ENCODE results near the gene MIER1.
A peak's percentile ranks its signal among the peaks of the same experiment; 100 is the strongest.
"Not testable (repeated sequence)": the region's sequence is repeated elsewhere in the genome, so short reads cannot be mapped to it uniquely, and the experiment has no call there.

MIER1 gene

DNA sequence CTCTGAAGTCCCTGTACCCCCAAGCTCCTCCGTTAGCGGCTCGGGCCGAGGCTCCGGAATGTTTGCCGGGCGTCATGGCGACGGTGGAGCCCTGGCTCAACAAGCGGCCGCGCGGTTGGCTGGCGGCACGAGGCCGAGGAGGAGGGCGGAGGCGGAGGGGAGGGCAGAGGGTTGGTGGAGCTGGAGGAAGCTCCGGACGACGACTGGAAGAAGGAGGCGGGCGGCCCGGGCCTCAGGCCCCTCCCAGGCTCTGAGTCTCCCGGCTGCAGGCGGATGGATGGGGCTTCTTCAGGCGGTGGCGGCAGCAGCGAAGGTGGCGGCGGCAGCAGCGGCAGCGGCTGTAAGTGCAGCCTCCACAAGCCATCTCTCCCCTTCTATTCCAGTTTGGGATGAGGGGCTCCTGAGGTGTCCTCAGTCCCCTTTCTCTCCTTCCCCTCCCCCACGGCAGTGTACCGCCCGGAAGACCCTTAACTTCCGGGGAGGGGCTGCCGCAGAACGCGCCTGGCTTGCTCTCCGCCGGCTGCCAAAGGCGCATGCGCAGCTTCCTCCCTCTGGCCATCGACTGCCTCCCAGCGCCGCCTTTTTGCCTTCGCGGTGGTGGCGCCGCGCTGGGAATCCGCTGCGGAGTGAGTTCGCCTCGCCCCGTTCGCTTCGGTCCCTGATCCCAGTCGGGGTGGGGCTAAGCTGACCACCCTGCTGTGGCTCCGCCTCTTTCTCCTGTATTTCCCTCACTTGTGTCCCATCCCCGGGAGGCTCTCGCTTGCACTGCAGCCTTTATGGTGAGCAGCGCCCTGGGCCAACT is at the start of gene MIER1, which contains the start of gene DNAI4:
Gene MIER1 (plus strand): TSS at position 235 of the 802 bp plus-strand sequence. CDS start 39 bp downstream, at position 274.
Gene DNAI4 (minus strand): TSS at position 101 of the 802 bp plus-strand sequence. CDS start 25 bp downstream, at position 76.
- peak; percentile 98 for DNase-seq

DNA sequence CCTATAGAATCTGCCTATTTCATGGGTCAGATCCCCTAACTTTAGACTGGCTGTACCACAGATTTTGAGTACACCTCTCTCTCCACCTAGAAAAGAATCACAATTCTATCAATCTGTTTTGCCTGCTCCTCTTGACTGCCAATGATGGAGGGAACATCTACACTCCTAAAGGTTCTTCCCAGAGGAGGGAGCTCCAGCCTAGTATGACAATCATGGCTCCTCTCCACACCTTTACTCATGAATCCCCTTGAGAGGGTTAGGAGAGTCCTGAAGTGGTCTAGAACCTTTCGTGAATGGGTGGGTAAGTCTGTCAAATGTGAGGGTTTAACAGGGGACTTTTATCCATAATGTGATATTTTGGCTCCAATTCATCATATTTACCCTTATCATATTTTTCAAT is 48.1 kb upstream of the MIER1 start:
- no peak for DNase-seq

DNA sequence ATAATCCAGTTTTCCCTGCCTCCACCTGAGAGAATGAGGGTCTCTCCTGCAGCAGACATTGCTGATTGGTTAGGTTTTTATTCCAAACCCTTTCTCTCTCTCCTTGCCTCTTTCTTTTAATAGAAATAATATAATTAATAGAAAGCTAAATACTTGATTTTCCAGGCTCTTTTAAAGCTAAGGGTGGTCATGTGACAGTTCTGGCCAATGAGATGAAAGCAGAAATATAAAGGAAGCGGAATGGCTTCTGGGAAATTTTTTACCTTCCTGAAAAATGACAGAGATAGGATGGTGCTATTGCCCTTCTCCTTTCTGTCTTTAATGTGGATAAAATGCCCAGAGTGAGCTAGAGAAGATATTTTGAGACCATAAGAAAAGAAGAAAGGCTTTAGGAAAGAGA is 35.8 kb upstream of the MIER1 start:
- no peak for DNase-seq

DNA sequence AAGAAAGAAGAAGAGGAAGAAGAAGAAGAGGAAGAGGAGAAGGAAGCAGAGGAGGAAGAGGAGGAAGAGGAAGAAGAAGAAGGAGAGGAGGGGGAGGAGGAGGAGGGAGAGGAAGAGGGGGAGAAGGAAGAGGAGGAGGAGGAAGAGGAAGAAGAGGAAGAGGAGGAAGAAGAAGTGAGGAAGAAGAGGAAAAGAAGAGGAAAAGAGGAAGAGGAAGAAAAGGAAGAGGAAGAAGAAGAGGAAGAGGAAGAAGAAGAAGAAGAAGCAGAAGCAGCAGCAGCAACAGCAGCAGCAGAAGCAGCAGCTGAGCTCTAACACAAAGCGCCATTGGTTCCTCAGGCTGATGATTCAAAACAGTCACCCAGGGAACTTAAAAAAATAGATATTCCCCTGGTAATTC is 34.2 kb upstream of the MIER1 start:
- DNase-seq = no peak

DNA sequence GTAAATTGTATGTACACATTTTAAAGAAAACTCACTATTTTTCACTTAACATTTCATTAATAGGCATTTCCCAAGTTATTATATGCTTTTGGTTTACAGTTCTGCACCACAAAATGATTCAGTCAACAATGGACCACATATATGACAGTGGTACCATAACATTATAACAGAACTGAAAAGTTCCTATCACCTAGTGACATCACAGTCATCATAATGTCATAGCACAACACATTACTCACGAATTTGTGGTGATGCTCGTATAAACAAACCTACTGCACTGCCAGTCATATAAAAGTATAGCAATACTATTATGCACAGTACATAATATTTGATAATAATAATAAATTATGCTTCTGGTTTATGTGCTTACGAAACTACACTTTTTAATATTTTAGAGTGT is 31.1 kb upstream of the MIER1 start:
- peak; percentile 1 for DNase-seq

DNA sequence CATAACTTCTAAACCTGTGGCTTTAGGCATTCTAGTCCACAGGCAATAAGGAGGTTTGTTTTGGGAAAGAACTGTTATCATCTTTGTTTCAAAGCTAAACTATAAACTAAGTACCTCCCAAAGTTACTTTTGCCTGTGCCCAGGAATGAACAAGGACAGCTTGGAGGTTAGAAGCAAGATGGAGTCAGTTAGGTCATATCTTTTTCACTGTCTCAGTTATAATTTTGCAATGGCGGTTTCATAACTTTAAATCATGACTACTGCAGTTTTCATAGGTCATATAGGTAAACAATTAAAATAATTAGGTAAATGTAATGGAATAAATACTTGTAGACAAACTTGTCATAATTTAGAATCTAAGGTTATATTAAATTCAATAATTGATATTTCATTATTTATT is 9.6 kb upstream of the MIER1 start:
- not testable (repeated sequence) for DNase-seq

DNA sequence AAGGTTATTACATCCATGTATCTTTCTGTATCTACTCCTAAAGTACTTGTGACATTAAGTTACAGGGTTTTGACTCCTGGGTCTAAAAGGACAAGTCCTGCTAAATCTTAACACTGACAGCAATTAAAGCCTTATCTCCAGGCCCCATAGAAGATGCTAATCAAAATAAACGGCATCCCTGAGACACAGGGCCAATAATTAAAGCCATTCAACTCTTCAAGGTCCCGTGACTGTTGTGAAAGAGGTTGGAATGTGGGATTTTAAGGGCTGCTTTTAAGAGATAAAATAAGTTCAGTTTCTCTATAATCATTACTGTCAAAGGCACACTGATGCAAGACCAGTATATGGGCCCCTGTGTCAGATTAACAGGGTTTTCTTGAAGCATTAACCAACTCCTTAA is 8.5 kb upstream of the MIER1 start:
- DNase-seq = no peak

DNA sequence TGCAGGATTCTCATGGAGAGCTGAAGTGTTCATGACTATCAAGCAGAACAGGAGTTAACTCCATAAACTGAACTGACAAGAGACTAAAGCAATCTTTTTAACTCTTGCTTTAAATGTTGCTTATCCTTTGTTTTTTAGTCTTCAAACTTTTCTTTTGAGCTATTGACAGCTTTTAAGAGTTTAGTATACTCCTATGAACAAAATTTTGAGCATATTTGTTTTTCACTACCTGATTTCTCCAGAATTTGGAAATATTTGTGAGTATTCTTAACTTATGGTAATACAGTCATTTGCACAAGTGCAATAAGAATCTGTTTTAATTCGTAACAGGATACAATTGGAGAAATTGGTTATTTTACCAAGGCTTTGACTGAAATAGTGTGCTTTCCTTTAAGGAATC is 7.3 kb upstream of the MIER1 start:
- DNase-seq = no peak

DNA sequence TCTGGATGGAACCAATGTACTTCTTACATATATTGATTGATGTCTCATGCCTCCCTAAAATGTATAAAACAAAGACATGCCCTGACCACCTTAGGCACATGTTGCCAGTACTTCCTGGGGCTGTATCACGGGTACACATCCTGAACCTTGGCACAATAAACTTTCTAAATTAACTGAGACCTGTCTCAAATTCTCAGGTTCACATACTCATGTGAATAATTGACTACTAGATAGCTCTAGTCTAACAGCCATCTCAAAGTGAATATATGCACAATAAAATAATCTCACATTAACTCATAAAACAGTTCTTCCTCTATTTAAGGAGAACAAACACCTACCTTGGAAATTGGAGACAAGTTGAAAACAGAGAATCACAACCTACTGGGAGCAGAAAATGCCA is 5.7 kb upstream of the MIER1 start:
- no peak for DNase-seq

DNA sequence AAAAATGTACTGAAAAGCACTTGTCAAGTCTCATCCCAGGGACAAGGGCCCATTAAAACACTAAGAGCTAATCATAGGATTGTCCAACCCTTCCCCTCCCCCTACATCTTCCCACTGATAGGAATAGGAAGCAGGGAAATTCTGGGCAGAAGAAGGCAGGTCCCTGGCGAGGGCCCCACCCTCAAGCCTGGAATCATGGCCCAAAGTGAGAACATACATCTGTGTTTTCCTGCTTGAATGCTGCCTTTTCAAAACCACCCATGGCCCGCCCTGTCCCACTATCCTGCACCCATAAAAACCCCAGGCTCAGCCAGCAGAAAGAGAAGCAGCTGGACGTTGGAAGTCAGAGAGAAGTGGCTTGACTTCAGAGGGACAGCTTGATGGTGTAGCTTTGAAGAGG is 5.0 kb upstream of the MIER1 start:
- DNase-seq = no peak

DNA sequence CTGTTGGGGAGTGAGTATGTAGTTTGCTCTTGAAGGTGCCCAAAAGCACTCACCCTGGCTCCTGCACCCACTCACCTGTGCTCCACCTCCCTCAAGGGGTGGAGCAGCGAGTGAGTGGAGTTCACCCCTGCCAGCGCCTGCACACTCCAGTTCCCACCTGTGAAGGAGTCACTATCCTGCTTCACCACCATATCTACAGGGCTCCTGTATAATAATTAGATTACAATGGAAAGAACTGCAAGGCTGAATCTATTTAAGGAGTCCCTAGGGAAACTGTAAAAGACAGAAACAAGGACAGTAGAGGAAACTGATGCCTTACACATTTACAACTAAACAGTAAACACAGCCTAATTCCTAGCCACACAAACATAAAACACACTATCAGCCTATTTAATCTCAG is 4.2 kb upstream of the MIER1 start:
- DNase-seq = no peak

DNA sequence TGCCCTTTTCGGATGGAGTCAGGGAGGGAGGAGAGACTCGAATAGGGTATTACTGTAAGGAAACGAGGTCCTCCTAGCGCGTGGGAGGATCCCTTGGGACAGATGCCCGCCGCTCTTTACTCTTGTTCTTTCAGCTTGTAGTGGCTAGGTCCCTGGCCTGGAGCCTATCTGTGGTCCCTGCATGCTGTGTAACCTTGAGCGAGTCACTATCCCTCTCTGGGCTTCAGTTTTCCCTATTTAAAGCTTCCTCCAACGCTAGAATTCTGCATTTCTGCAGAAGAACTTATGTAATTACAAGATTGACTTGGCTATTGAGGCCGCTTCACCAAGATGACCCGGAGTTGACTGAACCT is 744 bp downstream of the MIER1 start:
- no peak for DNase-seq

DNA sequence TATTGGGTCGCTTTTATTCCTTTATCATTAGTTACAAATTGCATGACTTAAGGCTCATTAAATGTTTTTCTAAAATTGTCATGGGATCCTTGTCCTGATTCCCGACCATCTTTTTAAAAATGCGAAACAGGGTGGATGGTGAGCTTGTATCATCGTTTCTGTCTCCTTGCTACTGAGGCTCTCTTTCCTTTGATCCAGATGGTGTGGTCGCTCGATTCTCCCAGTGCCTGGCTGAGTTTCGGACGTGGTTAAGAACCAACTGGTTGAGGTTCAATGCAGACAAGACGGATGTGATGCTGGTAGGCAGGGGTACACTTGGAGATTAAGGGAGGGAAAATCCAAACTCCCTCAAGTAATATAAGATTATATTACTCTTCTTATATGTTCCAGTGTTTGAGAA is 1.2 kb downstream of the MIER1 start:
- no peak for DNase-seq

DNA sequence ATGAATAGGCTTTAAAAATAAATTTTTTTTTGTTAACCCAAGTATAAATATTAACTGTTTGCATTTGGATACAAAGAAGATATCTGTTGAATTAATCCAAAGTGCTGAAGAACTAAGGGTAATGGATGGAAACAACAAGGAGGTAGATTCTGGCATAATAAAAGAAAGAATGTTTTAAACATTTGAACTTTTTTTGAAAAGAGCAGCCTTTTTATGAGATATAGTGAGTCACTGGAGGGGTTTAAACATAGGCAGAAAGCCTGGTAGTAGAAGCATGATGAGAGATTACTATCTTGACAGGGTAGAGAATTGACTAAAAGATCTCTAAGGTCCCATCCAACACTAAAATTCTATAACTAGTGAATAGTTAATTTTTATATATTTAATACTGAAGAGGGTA is 2.7 kb downstream of the MIER1 start:
- DNase-seq = no peak

DNA sequence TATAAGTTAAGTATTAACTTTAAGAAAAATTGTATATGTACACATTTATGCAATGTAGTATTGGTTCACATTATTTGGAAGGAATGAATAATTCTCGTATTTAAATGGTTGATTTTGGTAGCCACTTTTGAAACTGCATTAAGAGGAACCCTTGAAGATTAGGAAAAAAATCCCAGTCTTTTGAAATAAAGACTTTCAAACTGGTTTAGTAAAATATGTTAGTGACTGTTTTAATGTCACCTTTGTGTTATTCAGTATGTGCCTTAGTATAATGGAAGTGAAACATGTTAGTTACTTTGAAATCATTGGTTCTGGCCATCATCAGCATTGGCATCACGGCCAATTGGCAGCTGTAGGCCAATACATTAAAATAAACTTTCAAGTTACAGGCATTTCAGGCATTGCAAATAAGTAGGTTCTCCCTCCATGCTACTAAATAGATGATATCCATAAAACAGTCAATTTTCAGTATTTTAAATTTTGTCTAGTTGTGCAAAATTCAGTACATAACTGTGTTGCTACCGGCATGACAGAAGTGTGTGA is 4.4 kb downstream of the MIER1 start:
- peak; percentile 37 for DNase-seq

DNA sequence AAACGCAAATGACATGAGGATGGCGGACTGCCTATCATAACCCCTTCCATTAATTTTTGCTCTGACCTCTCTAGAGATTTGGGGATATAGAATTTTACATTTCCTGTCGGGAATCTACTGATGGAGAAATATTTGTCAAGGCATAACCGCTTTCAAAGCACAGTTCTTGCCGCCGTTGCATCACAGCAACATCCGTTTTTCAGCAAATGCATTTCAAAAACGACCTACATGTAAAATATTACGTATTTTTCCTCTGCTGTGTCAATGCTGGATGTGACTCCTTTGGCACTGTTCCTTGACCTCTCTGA is 4.9 kb downstream of the MIER1 start:
- DNase-seq = no peak

DNA sequence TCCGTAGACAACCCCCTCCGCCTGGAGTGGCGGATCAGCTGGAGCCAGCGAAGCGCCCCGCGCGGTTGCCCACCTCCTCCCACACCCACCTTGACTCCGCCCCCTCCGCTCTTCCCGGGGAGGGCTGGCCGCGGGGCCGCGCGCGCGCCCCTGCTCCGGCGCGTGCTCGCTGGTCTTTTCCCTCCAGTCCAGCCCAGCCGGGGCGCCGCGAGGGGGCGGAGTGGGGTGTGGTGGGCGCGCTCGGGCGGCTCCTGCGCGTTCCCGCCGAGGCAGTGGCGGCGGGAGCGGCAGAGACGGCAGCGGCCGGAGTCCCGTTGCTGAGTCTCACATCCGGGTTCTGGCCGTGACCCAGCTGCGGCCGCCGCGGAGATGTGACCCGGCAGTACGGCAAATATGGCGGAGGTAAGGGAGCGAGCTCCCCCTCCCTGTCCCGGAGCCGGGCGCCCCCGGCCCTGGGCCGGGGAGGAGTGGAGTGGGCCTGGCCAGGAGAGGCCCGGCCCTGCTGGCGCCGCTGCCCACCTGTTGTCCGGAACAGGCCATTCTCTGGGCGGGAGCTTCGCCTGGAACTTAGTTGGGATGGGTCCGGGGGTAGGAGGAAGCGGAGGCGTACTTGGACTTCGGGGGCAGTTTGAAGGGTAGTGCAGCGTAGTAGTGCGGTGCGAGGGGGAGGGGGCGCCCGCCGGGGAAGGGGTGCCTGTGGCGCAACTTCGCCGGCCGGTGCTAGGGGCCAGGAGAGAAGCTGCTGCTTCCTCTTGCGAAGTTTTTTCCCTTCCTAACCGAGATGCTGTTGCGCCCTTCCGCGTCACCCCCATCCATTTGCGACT is 5.4 kb downstream of the MIER1 start:
- DNase-seq = peak; percentile 97

DNA sequence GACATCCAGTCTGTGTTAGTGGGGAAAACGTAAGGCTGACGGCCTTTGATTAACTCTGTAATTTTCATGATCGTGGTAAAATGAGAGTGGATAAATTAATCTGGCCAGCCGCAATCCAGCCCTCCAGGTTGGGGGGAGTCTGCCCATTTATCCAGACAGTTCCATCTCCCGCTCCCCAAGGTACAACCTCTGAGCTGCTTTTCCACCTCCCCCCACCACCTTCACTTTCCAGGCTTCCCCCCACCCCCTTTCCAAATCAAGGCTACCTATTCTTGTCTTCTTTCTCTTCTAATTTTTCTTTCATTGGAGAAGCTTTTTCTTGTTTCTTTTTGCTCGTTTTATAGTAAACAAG is 6.0 kb downstream of the MIER1 start:
- no peak for DNase-seq

DNA sequence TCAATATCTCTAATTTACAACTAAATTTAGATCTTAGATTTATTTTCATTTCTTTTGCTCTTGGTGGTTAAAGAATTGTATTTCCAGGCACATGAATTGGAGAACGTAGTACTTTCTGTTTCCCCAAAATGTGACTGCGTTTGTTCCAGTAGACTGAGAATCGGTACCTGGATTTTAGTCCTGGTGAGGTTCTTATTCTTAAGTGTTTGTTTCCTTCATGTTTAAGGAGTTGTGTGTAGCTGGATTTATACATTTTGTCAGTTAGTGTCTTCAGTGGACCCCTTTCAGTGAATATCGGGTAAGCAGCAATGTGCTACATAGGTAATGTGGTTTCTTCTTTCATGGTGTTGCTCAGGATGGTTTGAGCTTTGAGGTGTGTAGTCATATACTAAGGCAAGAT is 6.8 kb downstream of the MIER1 start:
- peak; percentile 62 for DNase-seq

DNA sequence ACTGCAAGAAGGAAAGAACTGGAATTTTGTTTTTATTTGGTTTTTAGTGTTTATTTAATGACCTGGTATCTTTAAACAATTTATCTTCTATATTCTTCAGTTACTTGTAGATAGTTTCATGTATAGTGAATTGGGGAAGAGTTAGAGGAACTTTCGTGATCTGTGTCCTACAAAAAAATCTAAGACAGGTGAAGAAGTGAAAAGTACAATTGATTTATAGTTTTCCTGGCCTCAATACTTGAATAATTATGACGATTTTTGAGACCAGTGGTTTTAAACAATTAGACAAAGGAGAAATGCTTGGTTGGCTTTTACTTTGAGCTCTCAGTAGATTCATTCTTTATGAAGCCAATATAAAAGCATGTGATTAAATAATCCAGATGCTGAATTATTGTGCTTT is 7.5 kb downstream of the MIER1 start:
- no peak for DNase-seq

DNA sequence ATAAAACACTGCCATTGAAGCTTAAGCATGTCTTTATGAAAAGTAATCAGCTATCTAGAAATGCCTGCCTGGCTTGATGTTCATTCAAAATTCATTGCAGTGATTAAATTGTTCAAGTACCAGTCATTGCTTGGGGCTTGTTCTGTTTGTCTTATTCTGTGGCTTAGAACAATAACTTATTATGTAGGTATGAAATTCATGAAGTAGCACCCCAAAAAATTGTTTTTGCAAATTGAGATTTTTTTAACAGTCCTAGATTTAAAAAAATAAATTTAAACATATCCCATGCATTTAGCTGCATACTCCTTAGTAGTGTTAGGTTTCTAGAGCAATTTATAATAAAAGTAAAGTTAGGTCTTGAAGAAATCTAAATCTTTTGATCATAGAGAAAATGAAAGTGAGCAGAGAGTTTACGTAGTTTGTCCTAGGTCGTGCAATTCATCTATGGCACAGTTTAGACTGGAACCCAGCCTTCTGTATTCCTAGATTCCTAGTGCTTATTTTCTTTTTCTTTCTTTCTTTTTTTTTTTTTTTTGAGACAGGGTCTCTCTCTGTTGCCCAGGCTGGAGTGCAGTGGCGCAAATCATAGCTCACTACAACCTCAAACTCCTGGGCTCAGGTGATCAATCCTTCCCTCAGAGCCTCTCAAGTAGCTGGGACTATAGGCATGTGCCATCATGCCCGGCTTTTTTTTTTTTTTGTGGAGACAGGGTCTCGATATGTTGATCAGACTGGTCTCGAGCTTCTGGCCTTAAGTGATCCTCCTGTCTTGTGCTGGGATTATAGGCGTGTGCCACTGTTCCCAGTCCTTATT is 9.3 kb downstream of the MIER1 start:
- DNase-seq = no peak

DNA sequence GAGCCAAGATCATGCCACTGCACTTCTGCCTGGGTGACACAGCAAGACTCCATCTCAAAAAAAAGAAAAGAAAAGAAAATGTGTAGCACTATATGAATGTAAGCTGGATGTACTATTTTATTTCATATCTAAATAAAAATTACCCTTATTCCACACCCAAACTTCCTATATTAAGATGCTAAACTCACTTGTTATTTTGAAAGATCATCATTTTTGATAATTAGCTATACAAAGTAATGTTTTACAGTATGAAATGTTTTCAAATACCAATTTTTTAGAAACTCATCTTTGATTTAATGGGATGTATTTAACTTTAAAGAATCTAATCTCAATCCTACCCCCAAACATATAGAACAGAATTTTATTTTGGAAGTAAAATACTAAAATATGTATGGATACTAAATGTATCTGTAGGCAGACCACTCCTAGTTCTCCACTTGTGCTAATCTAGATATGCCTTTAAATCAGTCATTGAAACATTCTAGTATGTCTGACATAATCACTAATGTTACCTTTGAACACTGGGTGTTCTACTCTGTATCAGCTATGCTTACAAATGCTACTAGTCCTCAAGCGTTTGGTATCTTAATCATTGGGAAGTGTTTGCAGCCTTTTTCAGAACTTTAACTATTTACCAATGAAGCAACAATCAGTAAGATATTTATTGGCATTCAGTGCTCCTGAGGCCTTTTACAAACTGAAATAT is 12.9 kb downstream of the MIER1 start:
- DNase-seq = no peak

DNA sequence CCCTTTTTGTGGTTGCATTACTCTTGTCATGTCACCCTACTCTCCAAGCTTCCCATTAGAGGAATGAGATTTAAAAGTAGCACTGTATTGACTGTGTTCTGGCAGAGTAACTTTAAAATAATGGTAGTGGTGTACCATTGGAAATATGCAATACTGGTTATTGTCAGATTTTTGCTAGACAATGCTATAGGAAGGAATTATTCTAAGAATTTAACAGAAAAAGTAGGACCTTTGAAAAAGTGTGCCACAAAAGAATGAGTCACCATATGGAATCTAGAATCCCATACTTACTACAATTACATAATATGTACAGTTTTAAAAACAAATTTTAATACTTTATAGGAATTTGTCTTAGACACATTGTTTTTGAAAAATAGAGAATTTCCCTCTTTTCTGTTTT is 13.8 kb downstream of the MIER1 start:
- no peak for DNase-seq
